Activated B cell treated with CpG ODN at 0.5 μM for 24 hours (primary cell): ENCODE data around the gene DRICH1. TPM values are rescaled to one million over a fixed set of nuclear protein-coding genes. Genes with fewer than 3 reads are reported as not detected.
"Not testable (repeated sequence)": the region's sequence is repeated elsewhere in the genome, so short reads cannot be mapped to it uniquely, and the experiment has no call there.

Experiments
- ATAC-seq: fragments of 200-7000 bp; cut with Tn5 transposase; one replicate; pipeline ENCODE4 v1.10.0; 2021; ENCODE audit warnings: low read depth, mild to moderate bottlenecking, moderate library complexity
- CTCF ChIA-PET: fragments of 350-600 bp; sonication (Branson Sonifier 250); formaldehyde crosslinking; loops from one replicate; lab custom pipeline; 2021; ENCODE audit warnings: antibody characterized with exemption; lab: Charles Lee
- POLR2A ChIA-PET: fragments of 350-600 bp; sonication (Branson Sonifier 250); formaldehyde crosslinking; loops from one replicate; lab custom pipeline; 2021; ENCODE audit warnings: antibody characterized with exemption; lab: Charles Lee
- DNase-seq: peaks from one replicate; pipeline ENCODE4 v3.0.0; 2022
- H3K27ac Mint-ChIP-seq: one replicate; pipeline ENCODE4 v1.8.0; 2020; ENCODE audit warnings: mixed read lengths
- H3K27me3 Mint-ChIP-seq: one replicate; pipeline ENCODE4 v1.8.0; 2021; ENCODE audit warnings: mixed read lengths
- H3K36me3 Mint-ChIP-seq: one replicate; pipeline ENCODE4 v1.8.0; 2021; ENCODE audit warnings: low read depth, mixed read lengths
- H3K4me1 Mint-ChIP-seq: one replicate; pipeline ENCODE4 v1.8.0; 2021; ENCODE audit warnings: mixed read lengths
- H3K4me3 Mint-ChIP-seq: one replicate; pipeline ENCODE4 v1.8.0; 2020; ENCODE audit warnings: mild to moderate bottlenecking, mixed read lengths
- H3K9me3 Mint-ChIP-seq: one replicate; pipeline ENCODE4 v1.8.0; 2020; ENCODE audit warnings: mixed read lengths
- intact Hi-C: fragments of 100-400 bp; cut with micrococcal nuclease; formaldehyde crosslinking; loops from one replicate; pipeline ENCODE4 v1.15.1; 2024
- total RNA-seq: library from RNA; stranded (reverse); gene quantifications from 2 replicates; pipeline ENCODE4 v1.2.3, GENCODE V29; 2022
- TF ChIP-seq, protein P1 (sequence below): fragments of 200-600 bp; IDR thresholded peaks from one replicate; pipeline ENCODE4 v1.8.0; 2022; ENCODE audit warnings: antibody characterized with exemption, mild to moderate bottlenecking

Gene DRICH1
- total RNA-seq, 1 donor from 2014 or later = 1.5 TPM

DNA sequence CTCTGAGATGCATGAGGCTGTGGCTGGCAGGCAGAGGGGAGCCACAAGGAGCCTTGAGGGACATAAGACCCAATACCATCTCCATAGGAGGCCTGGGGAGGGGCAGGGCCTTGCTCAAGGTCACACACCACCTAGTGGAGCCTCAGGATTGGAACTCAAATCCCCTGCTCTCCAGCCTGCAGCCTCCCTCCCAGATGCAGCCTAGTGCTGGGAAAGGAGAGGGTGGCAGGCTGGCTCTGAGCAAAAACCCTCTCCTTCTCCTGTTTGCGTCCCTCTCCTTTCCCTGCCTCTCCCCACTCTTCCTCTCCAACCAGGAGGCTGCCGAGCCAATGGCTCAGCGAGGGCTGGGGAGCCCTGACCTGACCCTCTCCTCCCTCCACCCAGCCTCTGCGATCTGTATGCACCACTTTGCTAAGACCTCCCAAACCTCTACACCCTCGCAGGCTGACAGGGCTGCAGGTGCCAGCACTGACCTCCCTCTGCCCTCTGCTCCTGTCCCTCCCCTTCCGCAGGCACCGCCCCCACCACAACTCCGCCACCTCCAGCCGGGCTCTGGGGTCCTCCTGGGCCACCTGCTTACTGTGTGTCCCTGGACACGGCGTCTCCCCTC is 66.7 kb downstream of the DRICH1 start:
- Mint-ChIP-seq H3K9me3 (no peaks in the 10 kb centered on the region), H3K4me1 (peaks cover 7% of the 10 kb centered on the region), H3K27ac (no peak overlapping the region), H3K36me3 (no peaks in the 10 kb centered on the region), H3K27me3 (peaks cover 25% of the 10 kb centered on the region), H3K4me3 (peak overlapping the region; percentile 84)
- no peak for DNase-seq
- ATAC-seq = peak; percentile 69
- ChIA-PET CTCF (no interaction called here), POLR2A (no interaction called here)
- TF ChIP-seq, protein P1, sequence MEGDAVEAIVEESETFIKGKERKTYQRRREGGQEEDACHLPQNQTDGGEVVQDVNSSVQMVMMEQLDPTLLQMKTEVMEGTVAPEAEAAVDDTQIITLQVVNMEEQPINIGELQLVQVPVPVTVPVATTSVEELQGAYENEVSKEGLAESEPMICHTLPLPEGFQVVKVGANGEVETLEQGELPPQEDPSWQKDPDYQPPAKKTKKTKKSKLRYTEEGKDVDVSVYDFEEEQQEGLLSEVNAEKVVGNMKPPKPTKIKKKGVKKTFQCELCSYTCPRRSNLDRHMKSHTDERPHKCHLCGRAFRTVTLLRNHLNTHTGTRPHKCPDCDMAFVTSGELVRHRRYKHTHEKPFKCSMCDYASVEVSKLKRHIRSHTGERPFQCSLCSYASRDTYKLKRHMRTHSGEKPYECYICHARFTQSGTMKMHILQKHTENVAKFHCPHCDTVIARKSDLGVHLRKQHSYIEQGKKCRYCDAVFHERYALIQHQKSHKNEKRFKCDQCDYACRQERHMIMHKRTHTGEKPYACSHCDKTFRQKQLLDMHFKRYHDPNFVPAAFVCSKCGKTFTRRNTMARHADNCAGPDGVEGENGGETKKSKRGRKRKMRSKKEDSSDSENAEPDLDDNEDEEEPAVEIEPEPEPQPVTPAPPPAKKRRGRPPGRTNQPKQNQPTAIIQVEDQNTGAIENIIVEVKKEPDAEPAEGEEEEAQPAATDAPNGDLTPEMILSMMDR = no peak
- intact Hi-C loops = no loop called here

DNA sequence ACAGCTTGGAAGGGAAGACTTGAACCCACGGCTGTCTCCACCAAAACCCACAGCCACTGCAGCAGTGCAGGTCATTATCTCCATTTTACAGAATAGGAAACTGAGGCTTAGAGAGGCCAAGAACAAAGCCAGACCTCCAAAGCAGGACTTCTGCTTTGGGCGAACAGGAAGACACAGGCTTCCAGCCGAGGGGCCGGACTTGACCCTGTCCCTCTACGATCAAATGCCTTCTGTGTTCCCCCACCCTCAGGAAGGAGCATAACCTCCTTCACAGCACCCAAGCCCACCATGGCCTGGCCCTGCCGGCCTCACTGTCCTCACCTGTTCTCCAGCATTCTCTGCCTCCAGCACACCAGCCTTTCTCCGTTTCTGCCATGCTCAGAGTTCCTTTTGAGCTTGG is 67.8 kb downstream of the DRICH1 start:
- no peak overlapping the region for H3K4me3 Mint-ChIP-seq
- peaks cover 25% of the 10 kb centered on the region for H3K27me3 Mint-ChIP-seq
- H3K27ac Mint-ChIP-seq = no peak overlapping the region
- POLR2A ChIA-PET = interaction anchor here (0.6 kb wide), 1 partner anchor 213 kb away, joined by 3 read pairs; no protein-coding TSS in a partner anchor
- DNase-seq (no peak), ATAC-seq (no peak)
- intact Hi-C loops = no loop called here
- peaks cover 7% of the 10 kb centered on the region for H3K4me1 Mint-ChIP-seq
- no peaks in the 10 kb centered on the region for H3K9me3 Mint-ChIP-seq
- TF ChIP-seq, protein P1 = no peak
- CTCF ChIA-PET = no interaction called here
- H3K36me3 Mint-ChIP-seq = no peaks in the 10 kb centered on the region

DNA sequence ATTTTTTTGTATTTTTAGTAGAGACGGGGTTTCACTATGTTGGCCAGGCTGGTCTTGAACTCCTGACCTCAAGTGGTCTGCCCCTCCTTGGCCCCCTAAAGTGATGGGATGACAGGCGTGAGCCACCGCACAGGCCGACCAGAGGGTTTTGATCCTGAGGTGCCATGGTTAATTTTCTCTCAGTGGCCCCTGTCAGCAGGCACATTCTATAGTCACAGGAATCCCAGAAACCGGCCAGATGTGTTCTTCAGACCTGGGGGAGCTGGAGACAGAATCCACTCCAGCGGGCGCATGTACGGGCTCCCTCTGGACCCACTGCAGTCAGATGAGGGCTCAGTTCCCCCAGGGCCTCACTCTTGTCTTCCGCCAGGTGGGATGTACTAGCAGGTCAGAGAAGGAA is 69.0 kb downstream of the DRICH1 start:
- DNase-seq = no peak
- H3K27ac Mint-ChIP-seq = no peak overlapping the region
- no peak overlapping the region for H3K4me3 Mint-ChIP-seq
- ChIA-PET CTCF (no interaction called here), POLR2A (no interaction called here)
- H3K9me3 Mint-ChIP-seq = no peaks in the 10 kb centered on the region
- TF ChIP-seq, protein P1 = no peak
- no peaks in the 10 kb centered on the region for H3K36me3 Mint-ChIP-seq
- ATAC-seq = no peak
- peaks cover 7% of the 10 kb centered on the region for H3K4me1 Mint-ChIP-seq
- intact Hi-C loops = no loop called here
- H3K27me3 Mint-ChIP-seq = peaks cover 27% of the 10 kb centered on the region

DNA sequence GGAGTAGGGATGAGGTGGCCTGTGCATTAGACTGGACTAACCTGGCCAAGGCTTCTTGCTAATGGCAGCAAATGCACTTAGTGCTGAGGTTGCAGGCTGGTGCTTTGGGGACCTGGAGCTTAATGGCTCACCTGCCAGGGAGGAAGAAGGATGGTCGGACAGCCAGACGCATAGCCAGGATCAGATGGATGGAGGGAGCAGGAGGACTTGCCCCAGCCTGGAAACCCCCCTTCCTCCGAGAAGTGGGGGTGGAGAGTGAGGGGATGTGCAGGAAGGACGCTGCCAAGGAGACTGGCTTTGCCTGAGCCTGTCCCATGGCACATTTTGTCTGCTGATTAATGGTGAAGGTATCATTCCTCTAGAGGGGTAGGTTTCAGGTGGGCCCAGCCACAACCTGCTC is 69.9 kb downstream of the DRICH1 start:
- DNase-seq (no peak), ATAC-seq (no peak)
- intact Hi-C loops = no loop called here
- H3K9me3 Mint-ChIP-seq = no peaks in the 10 kb centered on the region
- TF ChIP-seq, protein P1 = no peak
- no peak overlapping the region for H3K27ac Mint-ChIP-seq
- ChIA-PET POLR2A (no interaction called here), CTCF (no interaction called here)
- H3K4me1 Mint-ChIP-seq = peaks cover 7% of the 10 kb centered on the region
- H3K4me3 Mint-ChIP-seq = no peak overlapping the region
- peaks cover 25% of the 10 kb centered on the region for H3K27me3 Mint-ChIP-seq
- H3K36me3 Mint-ChIP-seq = no peaks in the 10 kb centered on the region

DNA sequence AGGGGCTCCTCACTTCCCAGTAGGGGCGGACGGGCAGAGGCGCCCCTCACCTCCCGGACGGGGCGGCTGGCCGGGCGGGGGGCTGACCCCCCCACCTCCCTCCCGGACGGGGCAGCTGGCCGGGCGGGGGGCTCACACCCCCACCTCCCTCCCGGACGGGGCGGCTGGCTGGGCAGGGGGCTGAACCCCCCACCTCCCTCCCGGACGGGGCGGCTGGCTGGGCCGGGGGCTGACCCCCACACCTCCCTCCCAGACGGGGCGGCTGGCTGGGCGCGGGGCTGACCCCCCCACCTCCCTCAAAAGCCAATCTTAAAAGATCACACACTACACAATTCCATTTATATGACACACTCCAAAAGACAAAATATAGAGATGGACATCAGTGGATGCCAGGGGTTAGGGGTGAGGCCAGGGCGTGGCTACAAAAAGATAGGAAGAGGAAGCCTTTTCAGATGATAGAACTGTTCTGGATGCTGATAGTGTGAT is 71.1 kb downstream of the DRICH1 start:
- CTCF ChIA-PET = not testable (repeated sequence)

DNA sequence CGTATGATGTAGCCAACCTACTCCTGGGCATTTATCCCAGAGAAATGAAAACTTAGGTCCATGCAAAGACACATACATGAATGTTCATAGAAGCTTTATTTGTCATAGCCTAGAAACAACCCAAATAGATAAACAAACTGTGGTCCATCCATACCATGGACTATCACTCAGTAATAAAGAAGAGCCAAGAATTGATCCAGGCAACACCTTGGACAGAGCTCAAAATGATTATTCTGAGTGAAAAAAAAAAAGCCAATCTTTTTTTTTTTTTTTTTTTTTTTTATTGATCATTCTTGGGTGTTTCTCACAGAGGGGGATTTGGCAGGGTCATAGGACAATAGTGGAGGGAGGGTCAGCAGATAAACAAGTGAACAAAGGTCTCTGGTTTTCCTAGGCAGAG is 71.9 kb downstream of the DRICH1 start:
- intact Hi-C loops, POLR2A ChIA-PET, H3K4me3 Mint-ChIP-seq, H3K4me1 Mint-ChIP-seq, H3K27ac Mint-ChIP-seq, H3K36me3 Mint-ChIP-seq, ATAC-seq, DNase-seq, H3K9me3 Mint-ChIP-seq: not testable (repeated sequence)
- H3K27me3 Mint-ChIP-seq = peaks cover 21% of the 10 kb centered on the region
- CTCF ChIA-PET = interaction anchor here (0.8 kb wide), 1 partner anchor 31 kb away, joined by 3 read pairs; no protein-coding TSS in a partner anchor

More for the DNA sequence above, 71.1 kb downstream of the DRICH1 start:
- H3K4me1 Mint-ChIP-seq, H3K36me3 Mint-ChIP-seq, H3K27ac Mint-ChIP-seq, ATAC-seq, intact Hi-C loops, DNase-seq, H3K4me3 Mint-ChIP-seq, H3K9me3 Mint-ChIP-seq, POLR2A ChIA-PET: not testable (repeated sequence)
- H3K27me3 Mint-ChIP-seq = peaks cover 26% of the 10 kb centered on the region

Other genes starting within 250 kb of the DRICH1 start
- not detected in 2 replicates for gene IGLL1, start 52.0 kb downstream of the DRICH1 start, total RNA-seq
- 0.42 and 0.81 TPM in 2 replicates for gene RGL4, start 58.7 kb upstream of the DRICH1 start, total RNA-seq
- gene ZNF70, start 118.8 kb upstream of the DRICH1 start, total RNA-seq = 4.0 and 4.9 TPM in 2 replicates
- 15.0 and 15.9 TPM in 2 replicates for gene VPREB3, start 122.1 kb upstream of the DRICH1 start, total RNA-seq
- gene C22orf15, start 130.7 kb upstream of the DRICH1 start, total RNA-seq = 0.31 and 0.37 TPM in 2 replicates
- 63.4 and 68.8 TPM in 2 replicates for gene CHCHD10, start 135.7 kb upstream of the DRICH1 start, total RNA-seq
- 3.6 TPM in 2 replicates for gene MMP11, start 140.5 kb upstream of the DRICH1 start, total RNA-seq
- 156 and 161 TPM in 2 replicates for gene SMARCB1, start 154.6 kb upstream of the DRICH1 start, total RNA-seq
- gene DERL3, start 206.7 kb upstream of the DRICH1 start, total RNA-seq = 15.4 and 18.3 TPM in 2 replicates
- gene SLC2A11, start 225.6 kb upstream of the DRICH1 start, total RNA-seq = 24.0 and 30.2 TPM in 2 replicates